AG04450 (cell line): ENCODE measurements around the gene CD1B. TPM values are rescaled to one million over a fixed set of nuclear protein-coding genes. Genes with fewer than 3 reads are reported as not detected.
"Not testable (repeated sequence)": the region's sequence is repeated elsewhere in the genome, so short reads cannot be mapped to it uniquely, and the experiment has no call there.

Experiments
- CTCF ChIA-PET: fragments of 300-600, 350-600 bp; formaldehyde crosslinking; extraction: SDS; loops from one replicate; lab custom pipeline; 2022; ENCODE audit warnings: antibody characterized with exemption, inconsistent platforms; lab: Charles Lee
- POLR2A ChIA-PET: fragments of 350-600 bp; formaldehyde crosslinking; extraction: SDS; loops from one replicate; lab custom pipeline; 2021; ENCODE audit warnings: antibody characterized with exemption, inconsistent platforms; lab: Yijun Ruan, JAX
- DNase-seq: peaks from one replicate; pipeline ENCODE4 v3.0.0-alpha.2; 2011; ENCODE audit warnings: low read depth, low spot score
- H3K27ac ChIP-seq: one replicate; pipeline ENCODE4 v1.5.1; 2012; ENCODE audit warnings: low read depth, low read length, control low read depth
- H3K27me3 ChIP-seq: one replicate; pipeline ENCODE4 v1.6.0; 2012; ENCODE audit warnings: low read length; ENCODE audit not compliant: control insufficient read depth, insufficient read depth
- H3K4me3 ChIP-seq: 2 replicates; pipeline ENCODE4 v1.5.1; 2011; ENCODE audit warnings: mild to moderate bottlenecking, low read depth, low read length, control low read depth
- H3K9me3 ChIP-seq: 2 replicates; pipeline ENCODE4 v1.5.1; 2012; ENCODE audit warnings: low read length; ENCODE audit not compliant: control insufficient read depth, insufficient read depth
- polyA plus RNA-seq: library from polyadenylated mRNA; depleted of rRNA; stranded (reverse); fragments of >200 nt; gene quantifications from 2 replicates; pipeline ENCODE4 v1.2.3, GENCODE V29; 2011; rRNA removed
- TF ChIP-seq, protein P1 (sequence below): IDR thresholded peaks from 2 replicates; pipeline ENCODE4 v1.5.1; 2011; ENCODE audit warnings: low read depth, low read length, control low read depth, inconsistent platforms

Gene CD1B
- polyA plus RNA-seq, 1 experiment = not detected

GRCh38 chr1:158286487-158286886 lies 44.8 kb downstream of the CD1B start:
- ChIA-PET CTCF (no interaction called here), POLR2A (no interaction called here)
- Histone ChIP-seq H3K27me3 (no peaks in the 10 kb centered on the region), H3K27ac (no peak overlapping the region), H3K4me3 (no peak overlapping the region), H3K9me3 (no peaks in the 10 kb centered on the region)
- TF ChIP-seq, protein P1, sequence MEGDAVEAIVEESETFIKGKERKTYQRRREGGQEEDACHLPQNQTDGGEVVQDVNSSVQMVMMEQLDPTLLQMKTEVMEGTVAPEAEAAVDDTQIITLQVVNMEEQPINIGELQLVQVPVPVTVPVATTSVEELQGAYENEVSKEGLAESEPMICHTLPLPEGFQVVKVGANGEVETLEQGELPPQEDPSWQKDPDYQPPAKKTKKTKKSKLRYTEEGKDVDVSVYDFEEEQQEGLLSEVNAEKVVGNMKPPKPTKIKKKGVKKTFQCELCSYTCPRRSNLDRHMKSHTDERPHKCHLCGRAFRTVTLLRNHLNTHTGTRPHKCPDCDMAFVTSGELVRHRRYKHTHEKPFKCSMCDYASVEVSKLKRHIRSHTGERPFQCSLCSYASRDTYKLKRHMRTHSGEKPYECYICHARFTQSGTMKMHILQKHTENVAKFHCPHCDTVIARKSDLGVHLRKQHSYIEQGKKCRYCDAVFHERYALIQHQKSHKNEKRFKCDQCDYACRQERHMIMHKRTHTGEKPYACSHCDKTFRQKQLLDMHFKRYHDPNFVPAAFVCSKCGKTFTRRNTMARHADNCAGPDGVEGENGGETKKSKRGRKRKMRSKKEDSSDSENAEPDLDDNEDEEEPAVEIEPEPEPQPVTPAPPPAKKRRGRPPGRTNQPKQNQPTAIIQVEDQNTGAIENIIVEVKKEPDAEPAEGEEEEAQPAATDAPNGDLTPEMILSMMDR = no peak
- DNase-seq = no peak

DNA sequence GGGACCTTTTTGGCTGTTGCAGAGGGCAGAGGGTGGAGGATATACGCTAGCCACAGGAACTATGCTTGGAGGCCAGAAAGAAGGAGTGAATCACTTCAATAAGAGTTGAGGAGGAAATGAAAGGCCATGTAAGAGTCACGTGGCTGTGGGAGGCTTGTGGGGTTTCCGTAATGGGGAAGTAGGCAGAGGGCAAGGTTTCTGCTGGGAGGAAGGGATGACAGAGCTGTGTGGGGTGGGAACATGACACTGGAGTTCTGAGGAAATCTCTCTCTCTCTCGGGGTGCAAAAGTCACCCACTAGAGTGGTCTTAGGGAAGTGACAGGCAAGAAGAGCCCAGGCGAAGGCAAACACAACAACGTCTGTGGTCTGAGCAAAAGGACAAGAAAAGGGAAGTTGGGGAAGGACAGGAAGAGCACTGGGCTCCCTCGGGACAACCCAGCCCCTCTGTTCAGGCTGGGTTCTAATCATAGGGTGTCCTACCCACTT lies 45.5 kb downstream of the CD1B start:
- no peak overlapping the region for H3K4me3 ChIP-seq
- H3K9me3 ChIP-seq = no peaks in the 10 kb centered on the region
- TF ChIP-seq, protein P1 = no peak
- CTCF ChIA-PET = no interaction called here
- no peaks in the 10 kb centered on the region for H3K27me3 ChIP-seq
- POLR2A ChIA-PET = no interaction called here
- no peak for DNase-seq
- H3K27ac ChIP-seq = no peak overlapping the region

DNA sequence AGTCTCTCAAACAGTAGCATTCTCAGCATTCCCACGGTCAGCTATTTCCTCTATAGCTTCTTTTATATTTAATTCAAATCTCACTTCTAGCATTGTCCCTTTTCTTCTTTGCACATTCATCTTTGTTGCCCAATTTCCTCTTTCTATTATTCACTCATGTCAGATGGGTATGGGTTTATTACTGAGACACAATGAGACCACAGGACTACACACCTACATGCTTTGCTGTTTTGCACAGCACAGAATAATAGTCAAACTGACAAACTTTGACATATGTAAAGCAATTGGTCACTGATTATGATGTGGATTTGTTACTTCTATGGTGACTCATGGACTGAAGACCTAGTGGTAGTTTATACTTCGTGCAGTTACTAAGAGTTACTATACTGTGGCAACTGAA lies 47.4 kb downstream of the CD1B start:
- TF ChIP-seq, protein P1 = no peak
- ChIA-PET CTCF (no interaction called here), POLR2A (no interaction called here)
- DNase-seq = no peak
- Histone ChIP-seq H3K9me3 (no peaks in the 10 kb centered on the region), H3K4me3 (no peak overlapping the region), H3K27me3 (no peaks in the 10 kb centered on the region), H3K27ac (no peak overlapping the region)

- H3K4me3 ChIP-seq, DNase-seq, H3K9me3 ChIP-seq, POLR2A ChIA-PET, H3K27ac ChIP-seq, CTCF ChIA-PET, H3K27me3 ChIP-seq: not testable (repeated sequence)
These were observed 48.9 kb downstream of the CD1B start for GRCh38 chr1:158282421-158282820.

Other genes with a start within 250 kb of the CD1B start
- gene CD1D, start 150.6 kb downstream of the CD1B start, polyA plus RNA-seq = not detected in 2 replicates
- not detected in 2 replicates for gene CD1A, start 77.1 kb downstream of the CD1B start, polyA plus RNA-seq
- gene CD1C, start 41.6 kb downstream of the CD1B start, polyA plus RNA-seq = not detected in 2 replicates
- not detected in 2 replicates for gene CD1E, start 22.4 kb upstream of the CD1B start, polyA plus RNA-seq
- gene OR10T2, start 67.9 kb upstream of the CD1B start, polyA plus RNA-seq = not detected in 2 replicates
- gene OR10K2, start 94.7 kb upstream of the CD1B start, polyA plus RNA-seq = not detected in 2 replicates
- gene OR10K1, start 130.3 kb upstream of the CD1B start, polyA plus RNA-seq = not detected in 2 replicates
- not detected in 2 replicates for gene OR10R2, start 140.7 kb upstream of the CD1B start, polyA plus RNA-seq
- gene OR6Y1, start 222.9 kb upstream of the CD1B start, polyA plus RNA-seq = not detected in 2 replicates
- gene OR6P1, start 239.0 kb upstream of the CD1B start, polyA plus RNA-seq = not detected in 2 replicates
- gene OR10X1, start 248.4 kb upstream of the CD1B start, polyA plus RNA-seq = not detected in 2 replicates